HG03095 (cell line): ENCODE results near the gene SLC7A10.
"Not testable (repeated sequence)": the region's sequence is repeated elsewhere in the genome, so short reads cannot be mapped to it uniquely, and the experiment has no call there.

Experiments used
- ATAC-seq: cut with Tn5 transposase; IDR thresholded peaks from one replicate; pipeline ENCODE4 v1.9.1; 2021; ENCODE audit warnings: moderate library complexity; ENCODE audit not compliant: unreplicated experiment

The SLC7A10 gene

DNA sequence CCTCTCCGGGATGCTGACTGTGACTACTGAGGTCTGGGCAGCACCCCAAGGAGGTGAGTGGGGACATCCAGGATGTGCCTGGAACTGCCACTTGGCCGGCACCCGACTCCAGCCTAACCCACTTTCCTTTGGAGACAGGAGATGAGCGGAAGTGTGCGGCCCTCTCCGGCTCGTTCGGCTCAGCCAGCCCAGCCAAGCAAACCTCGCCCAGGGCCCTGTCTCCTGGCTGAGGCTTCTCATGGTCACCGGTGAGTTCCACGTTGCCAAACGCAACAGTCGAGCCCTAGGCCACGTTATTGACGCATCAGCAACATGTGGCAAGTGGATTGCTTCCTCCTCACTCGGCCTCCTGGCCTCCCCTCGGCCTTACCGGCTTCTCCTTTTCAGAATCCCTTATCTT is 5.5 kb downstream of the SLC7A10 start:
- no peak for ATAC-seq

GRCh38 chr19:33219261-33219815 is 6.3 kb downstream of the SLC7A10 start:
- no peak for ATAC-seq

GRCh38 chr19:33217881-33218280 is 7.8 kb downstream of the SLC7A10 start:
- no peak for ATAC-seq

DNA sequence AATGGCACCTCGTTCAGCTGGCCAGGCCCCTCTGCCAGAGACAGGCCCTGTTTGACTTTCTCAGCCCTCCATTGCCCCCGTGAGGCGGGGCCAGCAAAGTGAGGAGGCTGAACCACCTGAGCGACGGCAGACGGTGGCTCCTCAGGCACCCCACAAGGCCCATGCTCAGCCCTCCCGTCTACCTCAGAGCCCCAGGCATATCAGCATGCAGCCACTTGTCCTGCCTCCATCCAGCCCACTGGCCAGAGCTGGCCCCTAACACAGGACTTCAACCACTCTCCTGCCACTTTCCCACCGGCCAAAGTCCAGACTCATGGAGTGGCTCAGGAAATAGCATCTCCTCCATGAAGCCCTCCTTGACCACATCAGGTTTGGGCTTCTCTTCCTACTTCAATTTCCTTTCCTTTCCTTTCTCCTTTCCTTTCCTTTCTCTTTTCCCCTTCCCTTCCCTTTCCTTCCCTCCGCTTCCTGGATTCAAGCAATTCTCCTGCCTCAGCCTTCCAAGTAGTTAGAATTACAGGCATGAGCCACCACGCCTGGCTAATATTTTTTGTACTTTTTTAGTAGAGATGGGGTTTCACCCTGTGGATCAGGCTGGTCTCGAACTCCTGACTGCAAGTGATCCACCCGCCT is 9.3 kb downstream of the SLC7A10 start:
- no peak for ATAC-seq

- no peak for ATAC-seq
These were observed 10.0 kb downstream of the SLC7A10 start for GRCh38 chr19:33215438-33216197.

DNA sequence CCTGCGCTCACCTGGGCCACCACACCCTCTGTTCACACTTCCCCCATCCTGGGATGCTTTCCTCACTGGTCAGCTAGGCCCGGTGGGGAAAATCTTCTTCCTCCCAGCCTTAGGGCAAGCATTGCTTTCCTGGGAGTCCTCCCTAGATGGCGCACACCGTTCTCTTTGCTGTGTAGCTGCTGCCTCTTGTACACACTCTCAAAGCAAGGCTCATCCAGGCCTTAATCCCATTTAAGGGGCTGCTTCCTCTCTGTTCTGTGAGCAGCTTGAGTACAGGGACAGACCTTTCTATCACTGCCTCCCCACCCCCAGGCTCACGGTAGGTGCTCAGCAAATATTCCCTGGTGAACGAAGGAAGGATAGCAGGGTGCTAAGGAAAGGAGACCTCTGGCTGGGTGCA is 11.1 kb downstream of the SLC7A10 start:
- no peak for ATAC-seq

GRCh38 chr19:33212436-33213172 is 13.0 kb downstream of the SLC7A10 start:
- ATAC-seq = no peak

DNA sequence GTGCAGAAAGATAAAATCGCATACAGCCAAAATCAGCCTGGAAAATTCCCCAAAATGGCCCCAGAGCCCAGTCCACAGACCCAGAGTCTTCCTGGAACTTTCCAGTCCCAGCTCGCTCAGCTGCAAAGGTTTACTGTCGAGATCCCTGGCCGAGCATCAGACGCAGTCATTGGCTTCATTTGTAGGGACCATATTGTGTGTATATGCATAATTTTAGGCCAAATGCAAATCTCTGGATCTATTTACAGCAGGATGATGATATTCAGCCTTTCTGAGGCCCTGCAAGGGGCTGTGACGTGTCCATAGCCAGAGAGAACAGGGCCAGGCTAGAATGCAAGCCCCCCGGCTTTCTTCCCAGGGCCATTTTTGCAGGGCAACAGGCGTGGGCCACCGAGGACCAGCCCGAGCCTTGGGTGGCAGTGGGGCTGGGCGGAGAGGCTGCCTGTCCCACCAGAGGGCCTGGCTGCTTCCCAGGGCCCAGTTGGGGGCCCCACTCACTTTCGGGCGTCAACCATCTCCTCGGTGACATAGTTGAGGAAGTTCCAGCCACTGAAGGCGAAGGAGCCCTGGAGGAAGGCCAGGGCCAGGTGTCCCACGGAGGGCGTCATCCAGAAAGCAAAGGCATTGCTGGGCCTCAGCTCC is 13.7 kb downstream of the SLC7A10 start:
- no peak for ATAC-seq

DNA sequence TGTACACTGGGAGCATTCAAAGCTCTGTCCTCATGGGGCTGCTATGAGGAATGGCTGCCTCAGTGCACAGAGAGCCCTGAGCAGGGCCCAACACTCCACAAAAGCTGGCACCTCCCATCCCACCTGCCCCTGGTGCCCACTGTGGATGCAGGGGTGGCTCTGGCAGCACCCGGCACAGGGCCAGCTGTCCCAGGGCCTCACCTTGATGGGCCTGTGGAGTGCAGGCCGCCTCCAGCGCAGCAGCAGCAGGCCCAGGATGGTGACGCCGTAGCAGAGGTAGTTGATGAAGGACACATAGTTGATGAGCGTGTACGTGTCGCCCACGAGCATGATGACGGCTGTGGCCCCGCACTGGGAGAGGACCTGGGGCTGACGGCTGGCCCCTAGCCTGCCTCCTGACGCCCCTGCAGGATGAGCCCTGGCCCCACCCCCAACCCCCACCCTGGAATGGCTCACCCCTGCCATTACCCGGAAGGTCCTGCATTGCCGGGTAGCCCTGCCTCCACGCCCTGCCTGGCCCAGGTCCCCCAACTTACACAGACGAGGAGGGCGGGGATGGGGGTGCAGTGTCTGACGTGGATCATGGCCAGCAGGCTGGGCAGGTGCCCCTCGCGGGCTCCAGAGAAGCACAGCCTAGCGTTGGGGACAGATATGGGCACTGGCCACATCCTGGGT is 15.2 kb downstream of the SLC7A10 start:
- ATAC-seq = no peak

DNA sequence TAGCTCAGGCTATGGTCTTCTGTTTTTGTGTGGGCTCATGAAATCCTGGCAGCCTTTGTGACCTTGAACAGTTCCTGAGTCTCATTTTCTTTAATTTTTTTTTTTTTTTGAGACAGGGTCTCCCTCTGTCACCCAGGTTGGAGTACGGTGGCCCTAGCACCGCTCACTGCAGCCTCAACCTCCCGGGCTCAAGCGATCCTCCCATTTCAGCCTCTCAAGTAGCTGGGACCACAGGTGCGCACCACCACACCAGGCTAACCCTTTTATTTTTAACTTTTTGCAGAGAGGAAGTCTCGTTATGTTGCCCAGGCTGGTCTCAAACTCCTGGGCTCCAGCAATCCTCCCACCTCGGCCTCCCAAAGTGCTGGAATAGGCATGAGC is 15.8 kb downstream of the SLC7A10 start:
- ATAC-seq = not testable (repeated sequence)

GRCh38 chr19:33208904-33209849 is 16.5 kb downstream of the SLC7A10 start:
- ATAC-seq = no peak

DNA sequence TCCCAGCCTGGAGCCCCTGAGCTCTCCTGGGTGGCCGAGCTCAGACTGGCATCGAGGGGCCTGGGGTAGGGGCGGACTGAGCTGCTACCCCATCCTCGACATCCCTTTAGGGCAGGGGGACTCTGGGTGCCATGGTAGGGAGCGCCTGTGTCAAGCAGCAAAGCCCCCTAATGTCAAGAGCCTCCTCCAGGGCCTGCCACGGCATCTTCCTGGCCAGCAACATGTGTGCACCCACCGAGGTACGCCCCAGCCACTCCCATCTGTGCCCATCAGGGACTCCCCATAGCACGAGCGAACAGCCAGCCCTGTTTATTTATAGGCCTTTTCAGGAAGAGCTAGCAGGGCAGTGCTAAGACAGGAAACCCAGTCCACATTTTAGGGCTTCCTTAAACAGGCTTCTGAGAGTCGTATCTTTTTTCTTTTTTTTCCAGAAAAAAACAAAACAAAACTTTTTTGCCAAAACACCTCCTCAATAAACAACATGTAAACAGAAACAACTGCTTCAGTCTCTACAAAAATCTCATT is 17.2 kb downstream of the SLC7A10 start:
- ATAC-seq = no peak

DNA sequence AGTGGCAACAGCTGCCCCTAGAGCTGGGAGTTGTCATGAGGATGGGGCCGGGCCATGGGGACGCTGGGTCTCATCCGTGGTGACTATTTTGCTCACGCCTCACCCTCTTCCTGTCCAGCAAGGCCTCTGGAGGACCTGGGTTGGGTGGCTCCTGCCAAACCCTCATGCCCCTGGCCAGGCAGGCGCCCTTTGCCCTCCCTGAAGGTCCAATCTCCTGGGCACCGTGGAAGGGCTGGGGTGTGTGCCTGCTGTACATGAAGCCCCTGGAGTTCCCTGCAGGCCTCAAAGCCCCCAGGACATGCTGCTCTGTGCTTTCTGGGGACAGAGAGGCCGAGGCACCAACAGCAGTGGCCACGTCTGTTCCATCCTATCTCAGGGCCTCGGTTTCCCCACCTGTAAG is 17.7 kb downstream of the SLC7A10 start:
- ATAC-seq = no peak

GRCh38 chr19:33207040-33207620 is 18.5 kb downstream of the SLC7A10 start:
- ATAC-seq = no peak

DNA sequence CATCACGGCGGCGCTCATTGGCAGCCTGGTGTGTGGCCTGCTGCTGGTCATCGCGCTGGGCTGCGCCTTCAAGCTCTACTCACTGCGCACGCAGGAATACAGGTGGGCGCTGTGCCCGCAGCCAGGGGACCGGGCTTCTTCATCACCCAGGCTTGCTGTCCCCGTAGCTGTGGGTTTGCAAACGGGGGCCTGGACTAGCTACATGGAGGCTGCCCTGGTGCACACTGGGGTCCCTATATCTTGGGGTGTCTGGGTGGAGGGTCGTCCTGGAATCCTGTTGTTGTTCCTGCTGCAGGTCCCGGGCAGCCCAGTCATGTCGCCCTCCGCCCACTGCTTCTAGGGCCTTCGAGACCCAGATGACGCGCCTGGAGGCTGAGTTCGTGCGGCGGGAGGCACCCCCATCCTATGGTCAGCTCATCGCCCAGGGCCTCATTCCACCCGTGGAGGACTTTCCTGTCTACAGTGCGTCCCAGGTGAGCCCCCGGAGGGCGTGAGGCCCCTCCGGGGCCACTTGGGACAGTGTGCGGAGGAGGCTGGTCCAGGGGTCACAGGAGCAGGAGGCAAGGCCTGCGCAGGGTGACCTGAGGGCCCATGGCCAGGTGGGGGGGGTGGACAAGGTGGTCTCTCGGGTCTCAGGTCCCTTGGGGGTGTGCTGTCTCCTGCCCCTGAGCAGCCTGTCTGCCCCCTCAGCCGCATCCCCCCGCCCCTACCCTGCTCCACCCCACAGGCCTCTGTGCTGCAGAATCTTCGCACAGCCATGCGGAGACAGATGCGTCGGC is 19.2 kb downstream of the SLC7A10 start:
- ATAC-seq = no peak

DNA sequence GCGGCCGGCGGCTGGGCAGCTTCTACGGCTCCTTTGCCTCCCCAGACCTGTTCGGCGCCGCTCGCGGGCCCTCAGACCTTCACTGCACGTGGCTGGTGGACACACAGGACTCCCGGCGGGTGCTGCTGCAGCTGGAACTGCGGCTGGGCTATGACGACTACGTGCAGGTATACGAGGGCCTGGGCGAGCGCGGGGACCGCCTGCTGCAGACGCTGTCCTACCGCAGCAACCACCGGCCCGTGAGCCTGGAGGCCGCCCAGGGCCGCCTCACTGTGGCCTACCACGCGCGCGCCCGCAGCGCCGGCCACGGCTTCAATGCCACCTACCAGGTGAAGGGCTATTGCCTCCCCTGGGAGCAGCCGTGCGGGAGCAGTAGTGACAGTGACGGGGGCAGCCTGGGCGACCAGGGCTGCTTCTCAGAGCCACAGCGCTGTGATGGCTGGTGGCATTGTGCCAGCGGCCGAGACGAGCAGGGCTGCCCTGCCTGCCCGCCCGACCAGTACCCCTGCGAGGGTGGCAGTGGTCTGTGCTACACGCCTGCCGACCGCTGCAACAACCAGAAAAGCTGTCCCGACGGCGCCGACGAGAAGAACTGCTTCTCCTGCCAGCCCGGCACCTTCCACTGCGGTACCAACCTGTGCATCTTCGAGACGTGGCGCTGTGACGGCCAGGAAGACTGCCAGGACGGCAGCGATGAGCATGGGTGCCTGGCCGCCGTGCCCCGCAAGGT is 20.0 kb downstream of the SLC7A10 start:
- ATAC-seq = no peak

- no peak for ATAC-seq
These were observed 20.5 kb downstream of the SLC7A10 start for GRCh38 chr19:33205110-33205509.
